GM12872 (cell line): ENCODE measurements around the gene GPAT3.

Experiments used
- CTCF ChIP-seq: IDR thresholded peaks from 3 replicates; pipeline ENCODE4 v1.5.1; 2011; ENCODE audit warnings: low read depth, mild to moderate bottlenecking, low read length, moderate library complexity; ENCODE audit not compliant: insufficient read depth

GPAT3 gene

GRCh38 chr4:83591056-83591455 lies 55.1 kb downstream of the GPAT3 start:
- TF ChIP-seq CTCF: no peak

DNA sequence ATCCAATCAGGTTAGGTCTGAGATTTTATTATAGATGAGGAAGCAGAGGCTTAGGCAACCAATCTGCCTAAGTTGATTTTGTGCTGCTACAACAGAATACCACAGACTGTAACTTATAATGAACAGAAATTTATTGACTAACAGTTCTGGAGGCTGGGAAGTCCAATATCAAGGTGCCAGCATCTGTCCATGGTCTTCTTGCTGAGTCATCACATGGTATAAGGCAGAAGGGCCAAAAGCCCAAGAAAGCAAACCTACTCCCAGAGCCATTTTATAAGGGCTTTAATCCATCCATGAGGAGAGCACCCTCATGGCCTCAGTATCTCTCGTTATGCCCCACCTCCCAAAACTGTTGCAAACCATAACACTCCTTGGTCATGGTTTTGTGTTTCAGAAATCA lies 55.8 kb downstream of the GPAT3 start:
- no peak for TF ChIP-seq CTCF

DNA sequence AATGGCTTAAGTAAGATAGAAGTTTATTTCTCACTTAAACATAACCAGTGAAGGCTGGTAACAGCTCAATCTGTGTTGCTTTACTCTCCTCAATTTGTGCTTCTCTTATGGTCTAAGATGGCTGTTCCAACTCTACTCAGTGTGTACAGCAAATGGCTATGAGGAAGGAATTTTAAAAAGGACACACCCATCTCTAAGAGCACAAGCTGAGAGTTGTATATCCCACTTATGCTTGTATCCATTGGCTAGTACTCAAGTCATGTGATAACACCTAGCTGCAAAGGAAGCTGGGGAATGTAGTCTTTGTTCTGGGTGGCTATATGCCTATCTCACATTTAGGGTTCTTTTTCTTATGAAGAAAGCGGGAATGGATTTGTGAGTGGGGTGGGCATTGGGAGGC lies 63.3 kb downstream of the GPAT3 start:
- TF ChIP-seq CTCF: no peak

GRCh38 chr4:83603129-83603528 lies 67.2 kb downstream of the GPAT3 start:
- no peak for TF ChIP-seq CTCF

DNA sequence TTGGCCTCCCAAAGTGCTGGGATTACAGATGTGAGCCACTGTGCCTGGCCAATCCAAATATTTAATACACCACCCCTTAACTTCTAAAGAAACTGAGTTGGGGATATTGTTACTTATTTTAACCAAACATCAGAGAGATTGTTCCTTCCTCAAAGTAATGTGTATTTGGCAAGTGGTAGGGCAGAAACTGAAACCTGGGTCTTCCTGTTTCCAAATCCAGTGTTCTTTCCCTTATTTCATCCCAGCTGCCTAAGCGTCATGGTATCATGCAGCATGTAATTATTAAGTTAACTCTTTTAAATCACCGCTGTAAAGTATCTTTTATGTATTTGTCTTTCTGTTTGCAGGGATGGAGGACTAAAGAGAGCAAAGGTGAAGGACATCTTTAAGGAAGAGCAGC lies 68.4 kb downstream of the GPAT3 start:
- TF ChIP-seq CTCF: no peak

GRCh38 chr4:83605210-83605609 lies 69.3 kb downstream of the GPAT3 start:
- TF ChIP-seq CTCF: no peak

DNA sequence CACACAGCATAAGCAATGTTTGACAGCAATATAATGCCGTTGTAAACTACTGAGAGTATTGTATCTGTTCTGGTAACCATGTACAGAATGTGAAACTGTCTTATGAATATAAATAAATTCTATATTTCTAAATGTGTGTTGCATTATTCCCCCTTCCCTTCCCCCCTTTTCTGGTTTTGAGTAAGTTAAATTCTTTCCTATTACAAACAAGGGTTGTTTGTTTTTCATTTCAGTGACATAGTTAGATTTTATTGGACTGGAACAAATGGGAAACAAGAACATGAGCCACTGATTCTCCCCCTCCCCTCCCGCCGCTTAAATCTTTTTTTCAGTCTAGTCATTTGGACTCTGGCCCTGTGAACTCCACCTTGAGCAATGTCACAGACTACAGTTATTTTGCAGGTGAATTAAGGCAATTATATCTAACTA lies 69.8 kb downstream of the GPAT3 start:
- TF ChIP-seq CTCF: no peak

- TF ChIP-seq CTCF: no peak
Observed at GRCh38 chr4:83606460-83606859, 70.6 kb downstream of the GPAT3 start.
